WTC11 (cell line): Measurements from ENCODE around the gene SERTAD3. TPM values are rescaled to one million over a fixed set of nuclear protein-coding genes. Genes with fewer than 3 reads are reported as not detected.

Experiments
- ATAC-seq: fragments of 200-7000 bp; cut with Tn5 transposase; 2 replicates; pipeline ENCODE4 v1.10.0; 2021; ENCODE audit warnings: mild to moderate bottlenecking, moderate library complexity
- CTCF ChIA-PET: fragments of 300-600 bp; sonication (Branson Sonifier 250); formaldehyde crosslinking; loops from one replicate; lab custom pipeline; 2021; ENCODE audit warnings: antibody characterized with exemption; lab: Charles Lee
- POLR2A ChIA-PET: fragments of 350-600 bp; sonication (Branson Sonifier 250); formaldehyde crosslinking; loops from one replicate; lab custom pipeline; 2021; ENCODE audit warnings: antibody characterized with exemption; lab: Charles Lee
- DNase-seq: peaks from one replicate; pipeline ENCODE4 v3.0.0; 2021; ENCODE audit warnings: low spot score
- H3K27ac Mint-ChIP-seq: 2 replicates; pipeline ENCODE4 v1.8.0; 2021; ENCODE audit warnings: mixed read lengths
- H3K27me3 Mint-ChIP-seq: 2 replicates; pipeline ENCODE4 v1.8.0; 2021; ENCODE audit warnings: low read depth, mild to moderate bottlenecking, moderate library complexity, mixed read lengths
- H3K36me3 Mint-ChIP-seq: 2 replicates; pipeline ENCODE4 v1.8.0; 2021; ENCODE audit warnings: mixed read lengths
- H3K4me1 Mint-ChIP-seq: 2 replicates; pipeline ENCODE4 v1.8.0; 2022; ENCODE audit warnings: mixed read lengths
- H3K4me3 Mint-ChIP-seq: 2 replicates; pipeline ENCODE4 v1.8.0; 2021; ENCODE audit warnings: mild to moderate bottlenecking, moderate library complexity, mixed read lengths
- H3K9me3 Mint-ChIP-seq: 2 replicates; pipeline ENCODE4 v1.8.0; 2021; ENCODE audit warnings: mixed read lengths
- FOXP1 ChIP-seq: sonication (generic); formaldehyde crosslinking; IDR thresholded peaks from 2 replicates; pipeline ENCODE4 v1.8.0; 2022; ENCODE audit warnings: missing genetic modification reagents, mild to moderate bottlenecking, moderate library complexity, borderline replicate concordance
- NFE2L1 ChIP-seq: sonication (generic); formaldehyde crosslinking; IDR thresholded peaks from 2 replicates; pipeline ENCODE4 v1.8.1; 2023; ENCODE audit warnings: missing genetic modification reagents
- SOX15 ChIP-seq: fragments of 250-450 bp; sonication (Bioruptor Pico); IDR thresholded peaks from 2 replicates; pipeline ENCODE4 v1.9.0; 2021; ENCODE audit warnings: mild to moderate bottlenecking
- ZNF121 ChIP-seq: sonication (generic); formaldehyde crosslinking; IDR thresholded peaks from 2 replicates; pipeline ENCODE4 v1.8.0; 2023; ENCODE audit warnings: missing genetic modification reagents
- ZNF263 ChIP-seq: sonication (generic); formaldehyde crosslinking; IDR thresholded peaks from 2 replicates; pipeline ENCODE4 v1.8.1; 2022; ENCODE audit warnings: low read depth, mild to moderate bottlenecking, moderate library complexity, missing genetic modification reagents
- ZNF396 ChIP-seq: fragments of 250-450 bp; sonication (Bioruptor Pico); IDR thresholded peaks from 2 replicates; pipeline ENCODE4 v1.8.0; 2021; ENCODE audit warnings: mild to moderate bottlenecking, moderate library complexity, borderline replicate concordance
- total RNA-seq: library from RNA; stranded (reverse); gene quantifications from 3 replicates; pipeline ENCODE4 v1.2.3, GENCODE V29; 2021
- TF ChIP-seq, protein P1 (sequence below): fragments of 250-450 bp; sonication (Bioruptor Pico); conservative IDR thresholded peaks from 2 replicates; pipeline ENCODE4 v1.9.0; 2021; ENCODE audit warnings: mild to moderate bottlenecking
- TF ChIP-seq, protein P2 (sequence below): sonication (generic); formaldehyde crosslinking; IDR thresholded peaks from 2 replicates; pipeline ENCODE4 v1.8.1; 2022; ENCODE audit warnings: mild to moderate bottlenecking, moderate library complexity, missing genetic modification reagents
- TF ChIP-seq, protein P3 (sequence below): sonication (generic); formaldehyde crosslinking; IDR thresholded peaks from 2 replicates; pipeline ENCODE4 v1.8.0; 2023; ENCODE audit warnings: mild to moderate bottlenecking, missing genetic modification reagents
- TF ChIP-seq, protein P4 (sequence below): fragments of 250-450 bp; sonication (Bioruptor Pico); IDR thresholded peaks from 2 replicates; pipeline ENCODE4 v1.9.0; 2021; ENCODE audit warnings: mild to moderate bottlenecking, borderline replicate concordance
- TF ChIP-seq, protein P5 (sequence below): sonication (generic); formaldehyde crosslinking; IDR thresholded peaks from 2 replicates; pipeline ENCODE4 v1.8.0; 2022; ENCODE audit warnings: mild to moderate bottlenecking, missing genetic modification reagents
- TF ChIP-seq, protein P6 (sequence below): sonication (generic); formaldehyde crosslinking; IDR thresholded peaks from 2 replicates; pipeline ENCODE4 v1.8.0; 2022; ENCODE audit warnings: mild to moderate bottlenecking, missing genetic modification reagents
- TF ChIP-seq, protein P7 (sequence below): sonication (generic); formaldehyde crosslinking; IDR thresholded peaks from 2 replicates; pipeline ENCODE4 v1.8.1; 2023; ENCODE audit warnings: mild to moderate bottlenecking, missing genetic modification reagents

Gene SERTAD3
- total RNA-seq, 1 experiment from 2014 or later: 33.6 TPM

DNA sequence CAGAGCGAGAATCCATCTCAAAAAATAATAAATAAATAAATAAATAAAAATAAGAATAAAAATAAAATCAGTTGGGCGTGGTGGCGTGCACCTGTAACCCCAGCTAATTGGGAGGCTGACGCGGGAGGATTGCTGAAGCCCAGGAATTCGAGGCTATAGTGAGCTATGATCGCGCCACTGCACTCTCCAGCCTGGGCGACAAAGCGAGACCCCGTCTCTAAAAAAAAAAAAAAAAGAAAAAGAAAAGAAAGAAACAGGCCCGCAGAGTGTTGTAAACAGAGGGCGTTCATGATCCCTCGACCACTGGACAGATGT, 23.7 kb downstream of the SERTAD3 start:
- DNase-seq (no peak), ATAC-seq (no peak)
- TF ChIP-seq, protein P1, sequence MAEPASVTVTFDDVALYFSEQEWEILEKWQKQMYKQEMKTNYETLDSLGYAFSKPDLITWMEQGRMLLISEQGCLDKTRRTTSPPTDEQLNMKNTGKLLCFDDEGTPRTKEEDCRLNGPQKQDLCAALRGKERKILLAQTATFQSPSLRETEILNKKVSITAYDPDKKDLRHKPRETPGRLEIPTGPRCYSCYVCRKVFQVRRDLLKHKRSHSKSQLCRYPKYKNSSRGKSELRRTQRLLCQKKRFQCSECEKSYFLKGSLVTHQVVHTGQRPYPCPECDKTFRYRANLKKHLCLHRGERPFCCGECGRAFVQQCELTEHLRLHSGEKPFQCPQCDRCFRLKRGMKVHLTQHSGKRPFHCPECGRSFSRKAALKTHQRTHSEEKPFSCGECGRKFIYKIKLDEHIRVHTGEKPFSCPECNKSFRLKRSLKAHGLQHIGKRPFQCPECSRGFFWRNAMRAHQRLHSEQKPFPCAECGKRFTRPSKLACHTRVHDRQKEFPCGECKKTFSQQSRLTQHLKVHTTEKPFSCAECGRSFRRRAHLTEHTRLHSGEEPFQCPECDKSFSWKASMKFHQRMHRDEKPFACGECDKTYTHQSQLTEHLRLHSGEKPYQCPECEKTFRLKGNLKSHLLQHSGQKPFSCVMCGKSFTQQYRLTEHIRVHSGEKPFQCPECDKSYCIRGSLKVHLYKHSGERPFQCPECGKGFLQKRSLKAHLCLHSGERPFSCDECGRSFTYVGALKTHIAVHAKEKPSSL (CRISPR knock-in tag): no peak
- TF ChIP-seq, protein P2, sequence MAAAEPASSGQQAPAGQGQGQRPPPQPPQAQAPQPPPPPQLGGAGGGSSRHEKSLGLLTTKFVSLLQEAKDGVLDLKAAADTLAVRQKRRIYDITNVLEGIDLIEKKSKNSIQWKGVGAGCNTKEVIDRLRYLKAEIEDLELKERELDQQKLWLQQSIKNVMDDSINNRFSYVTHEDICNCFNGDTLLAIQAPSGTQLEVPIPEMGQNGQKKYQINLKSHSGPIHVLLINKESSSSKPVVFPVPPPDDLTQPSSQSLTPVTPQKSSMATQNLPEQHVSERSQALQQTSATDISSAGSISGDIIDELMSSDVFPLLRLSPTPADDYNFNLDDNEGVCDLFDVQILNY (CRISPR knock-in tag): no peak
- TF ChIP-seq, protein P3, sequence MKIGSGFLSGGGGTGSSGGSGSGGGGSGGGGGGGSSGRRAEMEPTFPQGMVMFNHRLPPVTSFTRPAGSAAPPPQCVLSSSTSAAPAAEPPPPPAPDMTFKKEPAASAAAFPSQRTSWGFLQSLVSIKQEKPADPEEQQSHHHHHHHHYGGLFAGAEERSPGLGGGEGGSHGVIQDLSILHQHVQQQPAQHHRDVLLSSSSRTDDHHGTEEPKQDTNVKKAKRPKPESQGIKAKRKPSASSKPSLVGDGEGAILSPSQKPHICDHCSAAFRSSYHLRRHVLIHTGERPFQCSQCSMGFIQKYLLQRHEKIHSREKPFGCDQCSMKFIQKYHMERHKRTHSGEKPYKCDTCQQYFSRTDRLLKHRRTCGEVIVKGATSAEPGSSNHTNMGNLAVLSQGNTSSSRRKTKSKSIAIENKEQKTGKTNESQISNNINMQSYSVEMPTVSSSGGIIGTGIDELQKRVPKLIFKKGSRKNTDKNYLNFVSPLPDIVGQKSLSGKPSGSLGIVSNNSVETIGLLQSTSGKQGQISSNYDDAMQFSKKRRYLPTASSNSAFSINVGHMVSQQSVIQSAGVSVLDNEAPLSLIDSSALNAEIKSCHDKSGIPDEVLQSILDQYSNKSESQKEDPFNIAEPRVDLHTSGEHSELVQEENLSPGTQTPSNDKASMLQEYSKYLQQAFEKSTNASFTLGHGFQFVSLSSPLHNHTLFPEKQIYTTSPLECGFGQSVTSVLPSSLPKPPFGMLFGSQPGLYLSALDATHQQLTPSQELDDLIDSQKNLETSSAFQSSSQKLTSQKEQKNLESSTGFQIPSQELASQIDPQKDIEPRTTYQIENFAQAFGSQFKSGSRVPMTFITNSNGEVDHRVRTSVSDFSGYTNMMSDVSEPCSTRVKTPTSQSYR (CRISPR knock-in tag): no peak
- no peak for TF ChIP-seq NFE2L1 (CRISPR knock-in tag)
- no peak for TF ChIP-seq ZNF121
- TF ChIP-seq SOX15: no peak
- no peak for TF ChIP-seq ZNF396 (CRISPR knock-in tag)
- TF ChIP-seq, protein P4, sequence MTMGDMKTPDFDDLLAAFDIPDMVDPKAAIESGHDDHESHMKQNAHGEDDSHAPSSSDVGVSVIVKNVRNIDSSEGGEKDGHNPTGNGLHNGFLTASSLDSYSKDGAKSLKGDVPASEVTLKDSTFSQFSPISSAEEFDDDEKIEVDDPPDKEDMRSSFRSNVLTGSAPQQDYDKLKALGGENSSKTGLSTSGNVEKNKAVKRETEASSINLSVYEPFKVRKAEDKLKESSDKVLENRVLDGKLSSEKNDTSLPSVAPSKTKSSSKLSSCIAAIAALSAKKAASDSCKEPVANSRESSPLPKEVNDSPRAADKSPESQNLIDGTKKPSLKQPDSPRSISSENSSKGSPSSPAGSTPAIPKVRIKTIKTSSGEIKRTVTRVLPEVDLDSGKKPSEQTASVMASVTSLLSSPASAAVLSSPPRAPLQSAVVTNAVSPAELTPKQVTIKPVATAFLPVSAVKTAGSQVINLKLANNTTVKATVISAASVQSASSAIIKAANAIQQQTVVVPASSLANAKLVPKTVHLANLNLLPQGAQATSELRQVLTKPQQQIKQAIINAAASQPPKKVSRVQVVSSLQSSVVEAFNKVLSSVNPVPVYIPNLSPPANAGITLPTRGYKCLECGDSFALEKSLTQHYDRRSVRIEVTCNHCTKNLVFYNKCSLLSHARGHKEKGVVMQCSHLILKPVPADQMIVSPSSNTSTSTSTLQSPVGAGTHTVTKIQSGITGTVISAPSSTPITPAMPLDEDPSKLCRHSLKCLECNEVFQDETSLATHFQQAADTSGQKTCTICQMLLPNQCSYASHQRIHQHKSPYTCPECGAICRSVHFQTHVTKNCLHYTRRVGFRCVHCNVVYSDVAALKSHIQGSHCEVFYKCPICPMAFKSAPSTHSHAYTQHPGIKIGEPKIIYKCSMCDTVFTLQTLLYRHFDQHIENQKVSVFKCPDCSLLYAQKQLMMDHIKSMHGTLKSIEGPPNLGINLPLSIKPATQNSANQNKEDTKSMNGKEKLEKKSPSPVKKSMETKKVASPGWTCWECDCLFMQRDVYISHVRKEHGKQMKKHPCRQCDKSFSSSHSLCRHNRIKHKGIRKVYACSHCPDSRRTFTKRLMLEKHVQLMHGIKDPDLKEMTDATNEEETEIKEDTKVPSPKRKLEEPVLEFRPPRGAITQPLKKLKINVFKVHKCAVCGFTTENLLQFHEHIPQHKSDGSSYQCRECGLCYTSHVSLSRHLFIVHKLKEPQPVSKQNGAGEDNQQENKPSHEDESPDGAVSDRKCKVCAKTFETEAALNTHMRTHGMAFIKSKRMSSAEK (CRISPR knock-in tag): no peak
- TF ChIP-seq, protein P5, sequence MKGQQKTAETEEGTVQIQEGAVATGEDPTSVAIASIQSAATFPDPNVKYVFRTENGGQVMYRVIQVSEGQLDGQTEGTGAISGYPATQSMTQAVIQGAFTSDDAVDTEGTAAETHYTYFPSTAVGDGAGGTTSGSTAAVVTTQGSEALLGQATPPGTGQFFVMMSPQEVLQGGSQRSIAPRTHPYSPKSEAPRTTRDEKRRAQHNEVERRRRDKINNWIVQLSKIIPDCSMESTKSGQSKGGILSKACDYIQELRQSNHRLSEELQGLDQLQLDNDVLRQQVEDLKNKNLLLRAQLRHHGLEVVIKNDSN (CRISPR knock-in tag): no peak
- TF ChIP-seq, protein P6, sequence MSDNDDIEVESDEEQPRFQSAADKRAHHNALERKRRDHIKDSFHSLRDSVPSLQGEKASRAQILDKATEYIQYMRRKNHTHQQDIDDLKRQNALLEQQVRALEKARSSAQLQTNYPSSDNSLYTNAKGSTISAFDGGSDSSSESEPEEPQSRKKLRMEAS (CRISPR knock-in tag): no peak
- no peak for TF ChIP-seq FOXP1 (CRISPR knock-in tag)
- POLR2A ChIA-PET: interaction anchor here (0.6 to 1.8 kb wide), 14 partner anchors 13 to 279 kb away, joined by 3 to 17 read pairs (median 4); partner anchors contain the start of genes C19orf47 and PLD3
- Mint-ChIP-seq H3K27ac (peak overlapping the region; percentile 70; the same call in 1 of the 2 replicates), H3K9me3 (no peaks in the 10 kb centered on the region), H3K36me3 (no peaks in the 10 kb centered on the region; the same call in 1 of the 2 replicates), H3K4me3 (peak overlapping the region; percentile 69), H3K4me1 (peaks cover 25% of the 10 kb centered on the region), H3K27me3 (no peaks in the 10 kb centered on the region; the same call in 1 of the 2 replicates)
- CTCF ChIA-PET: interaction anchor here (0.6 to 2.8 kb wide), 55 partner anchors 8 to 1193 kb away, joined by 3 to 55 read pairs (median 5); partner anchors contain the start of genes BLVRB, C19orf47, PLD3 and PRX

DNA sequence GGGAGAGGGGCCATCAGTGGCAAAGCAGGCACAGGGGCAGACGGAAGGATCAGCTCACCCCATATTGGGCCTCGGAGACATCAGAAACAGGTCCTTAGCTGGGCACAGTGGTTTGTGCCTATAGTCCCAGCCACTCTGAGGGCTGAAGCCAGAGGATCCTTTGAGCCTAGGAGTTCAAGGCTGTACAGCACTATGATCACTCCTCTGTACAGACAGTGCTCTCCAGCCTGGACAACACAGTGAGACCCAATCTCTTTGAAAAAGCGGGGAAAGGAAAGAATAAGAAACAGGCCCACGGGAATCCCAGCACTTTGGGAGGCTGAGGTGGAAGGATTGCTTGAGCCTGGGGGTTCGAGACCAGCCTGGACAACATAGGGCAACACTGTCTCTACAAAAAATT, 24.4 kb downstream of the SERTAD3 start:
- DNase-seq (no peak), ATAC-seq (no peak)
- peaks cover 27% of the 10 kb centered on the region for H3K4me1 Mint-ChIP-seq
- H3K9me3 Mint-ChIP-seq: no peaks in the 10 kb centered on the region
- ChIA-PET POLR2A (interaction anchor here (0.7 to 1.8 kb wide), 5 partner anchors 14 to 280 kb away, joined by 3 to 13 read pairs (median 3); no protein-coding TSS in a partner anchor), CTCF (interaction anchor here (0.6 to 2.8 kb wide), 38 partner anchors 7 to 1074 kb away, joined by 3 to 55 read pairs (median 5); partner anchors contain the start of genes BLVRB, PRX and SERTAD3)
- H3K27ac Mint-ChIP-seq: no peak overlapping the region
- peak; percentile 88 for TF ChIP-seq ZNF121
- TF ChIP-seq, protein P7, sequence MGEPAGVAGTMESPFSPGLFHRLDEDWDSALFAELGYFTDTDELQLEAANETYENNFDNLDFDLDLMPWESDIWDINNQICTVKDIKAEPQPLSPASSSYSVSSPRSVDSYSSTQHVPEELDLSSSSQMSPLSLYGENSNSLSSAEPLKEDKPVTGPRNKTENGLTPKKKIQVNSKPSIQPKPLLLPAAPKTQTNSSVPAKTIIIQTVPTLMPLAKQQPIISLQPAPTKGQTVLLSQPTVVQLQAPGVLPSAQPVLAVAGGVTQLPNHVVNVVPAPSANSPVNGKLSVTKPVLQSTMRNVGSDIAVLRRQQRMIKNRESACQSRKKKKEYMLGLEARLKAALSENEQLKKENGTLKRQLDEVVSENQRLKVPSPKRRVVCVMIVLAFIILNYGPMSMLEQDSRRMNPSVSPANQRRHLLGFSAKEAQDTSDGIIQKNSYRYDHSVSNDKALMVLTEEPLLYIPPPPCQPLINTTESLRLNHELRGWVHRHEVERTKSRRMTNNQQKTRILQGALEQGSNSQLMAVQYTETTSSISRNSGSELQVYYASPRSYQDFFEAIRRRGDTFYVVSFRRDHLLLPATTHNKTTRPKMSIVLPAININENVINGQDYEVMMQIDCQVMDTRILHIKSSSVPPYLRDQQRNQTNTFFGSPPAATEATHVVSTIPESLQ (CRISPR knock-in tag): no peak
- TF ChIP-seq ZNF263: no peak
- H3K36me3 Mint-ChIP-seq: no peaks in the 10 kb centered on the region; the same call in 1 of the 2 replicates
- peak overlapping the region; percentile 34; the same call in 1 of the 2 replicates for H3K4me3 Mint-ChIP-seq
- H3K27me3 Mint-ChIP-seq: no peaks in the 10 kb centered on the region; the same call in 1 of the 2 replicates
